ENCODE data around the gene NSUN6.

DNA sequence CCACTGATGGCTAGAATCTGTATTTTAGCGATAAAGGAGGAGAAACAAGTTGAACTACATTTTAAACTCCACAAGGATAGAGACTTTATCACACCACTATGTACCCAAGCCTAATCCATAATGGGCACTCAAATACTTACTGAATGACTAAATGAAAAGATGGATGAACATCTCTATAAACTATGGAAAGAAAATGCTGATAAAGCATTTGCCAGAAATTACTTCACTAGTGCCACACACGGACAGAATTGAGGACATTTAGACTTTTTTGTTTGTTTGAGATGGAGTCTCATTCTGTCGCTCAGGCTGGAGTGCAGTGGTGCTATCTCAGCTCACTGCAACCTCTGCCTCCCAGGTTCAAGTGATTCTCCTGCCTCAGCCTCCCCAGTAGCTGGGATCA is 1.7 kb upstream of the NSUN6 start:
- TF ChIP-seq POLR2A (IDR thresholded peaks at IDR 0.05; ENCODE audit: borderline replicate concordance, extremely low read depth, insufficient read depth, insufficient read length) (no peak), EZH2 (IDR thresholded peaks at IDR 0.05) (no peak), POLR2AphosphoS5 (IDR thresholded peaks at IDR 0.05; ENCODE audit: low read depth, low read length) (no peak), EGR1 (IDR thresholded peaks at IDR 0.05; ENCODE audit: low read depth) (no peak), SRF (IDR thresholded peaks at IDR 0.05; ENCODE audit: low read depth) (no peak), EZH2phosphoT487 (IDR thresholded peaks at IDR 0.05; ENCODE audit: borderline replicate concordance) (no peak), SIN3A (IDR thresholded peaks at IDR 0.05; ENCODE audit: low read depth) (no peak), JUND (IDR thresholded peaks at IDR 0.05) (no peak)
- TF ChIP-seq, protein P1, sequence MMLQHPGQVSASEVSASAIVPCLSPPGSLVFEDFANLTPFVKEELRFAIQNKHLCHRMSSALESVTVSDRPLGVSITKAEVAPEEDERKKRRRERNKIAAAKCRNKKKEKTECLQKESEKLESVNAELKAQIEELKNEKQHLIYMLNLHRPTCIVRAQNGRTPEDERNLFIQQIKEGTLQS (IDR thresholded peaks at IDR 0.05): no peak
- TF ChIP-seq, protein P2, sequence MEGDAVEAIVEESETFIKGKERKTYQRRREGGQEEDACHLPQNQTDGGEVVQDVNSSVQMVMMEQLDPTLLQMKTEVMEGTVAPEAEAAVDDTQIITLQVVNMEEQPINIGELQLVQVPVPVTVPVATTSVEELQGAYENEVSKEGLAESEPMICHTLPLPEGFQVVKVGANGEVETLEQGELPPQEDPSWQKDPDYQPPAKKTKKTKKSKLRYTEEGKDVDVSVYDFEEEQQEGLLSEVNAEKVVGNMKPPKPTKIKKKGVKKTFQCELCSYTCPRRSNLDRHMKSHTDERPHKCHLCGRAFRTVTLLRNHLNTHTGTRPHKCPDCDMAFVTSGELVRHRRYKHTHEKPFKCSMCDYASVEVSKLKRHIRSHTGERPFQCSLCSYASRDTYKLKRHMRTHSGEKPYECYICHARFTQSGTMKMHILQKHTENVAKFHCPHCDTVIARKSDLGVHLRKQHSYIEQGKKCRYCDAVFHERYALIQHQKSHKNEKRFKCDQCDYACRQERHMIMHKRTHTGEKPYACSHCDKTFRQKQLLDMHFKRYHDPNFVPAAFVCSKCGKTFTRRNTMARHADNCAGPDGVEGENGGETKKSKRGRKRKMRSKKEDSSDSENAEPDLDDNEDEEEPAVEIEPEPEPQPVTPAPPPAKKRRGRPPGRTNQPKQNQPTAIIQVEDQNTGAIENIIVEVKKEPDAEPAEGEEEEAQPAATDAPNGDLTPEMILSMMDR (IDR thresholded peaks at IDR 0.05 in 2 of 3, conservative IDR thresholded peaks at IDR 0.05 in 1 of 3; ENCODE audit: borderline replicate concordance in 1 of 3, insufficient read depth in 1 of 3, low read depth in 2 of 3, low read length in 2 of 3): no peak
- TF ChIP-seq, protein P3, sequence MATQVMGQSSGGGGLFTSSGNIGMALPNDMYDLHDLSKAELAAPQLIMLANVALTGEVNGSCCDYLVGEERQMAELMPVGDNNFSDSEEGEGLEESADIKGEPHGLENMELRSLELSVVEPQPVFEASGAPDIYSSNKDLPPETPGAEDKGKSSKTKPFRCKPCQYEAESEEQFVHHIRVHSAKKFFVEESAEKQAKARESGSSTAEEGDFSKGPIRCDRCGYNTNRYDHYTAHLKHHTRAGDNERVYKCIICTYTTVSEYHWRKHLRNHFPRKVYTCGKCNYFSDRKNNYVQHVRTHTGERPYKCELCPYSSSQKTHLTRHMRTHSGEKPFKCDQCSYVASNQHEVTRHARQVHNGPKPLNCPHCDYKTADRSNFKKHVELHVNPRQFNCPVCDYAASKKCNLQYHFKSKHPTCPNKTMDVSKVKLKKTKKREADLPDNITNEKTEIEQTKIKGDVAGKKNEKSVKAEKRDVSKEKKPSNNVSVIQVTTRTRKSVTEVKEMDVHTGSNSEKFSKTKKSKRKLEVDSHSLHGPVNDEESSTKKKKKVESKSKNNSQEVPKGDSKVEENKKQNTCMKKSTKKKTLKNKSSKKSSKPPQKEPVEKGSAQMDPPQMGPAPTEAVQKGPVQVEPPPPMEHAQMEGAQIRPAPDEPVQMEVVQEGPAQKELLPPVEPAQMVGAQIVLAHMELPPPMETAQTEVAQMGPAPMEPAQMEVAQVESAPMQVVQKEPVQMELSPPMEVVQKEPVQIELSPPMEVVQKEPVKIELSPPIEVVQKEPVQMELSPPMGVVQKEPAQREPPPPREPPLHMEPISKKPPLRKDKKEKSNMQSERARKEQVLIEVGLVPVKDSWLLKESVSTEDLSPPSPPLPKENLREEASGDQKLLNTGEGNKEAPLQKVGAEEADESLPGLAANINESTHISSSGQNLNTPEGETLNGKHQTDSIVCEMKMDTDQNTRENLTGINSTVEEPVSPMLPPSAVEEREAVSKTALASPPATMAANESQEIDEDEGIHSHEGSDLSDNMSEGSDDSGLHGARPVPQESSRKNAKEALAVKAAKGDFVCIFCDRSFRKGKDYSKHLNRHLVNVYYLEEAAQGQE (IDR thresholded peaks at IDR 0.05; ENCODE audit: low read depth): no peak
